ENCODE results near the gene YPEL1. TPM values are rescaled to one million over a fixed set of nuclear protein-coding genes. Genes with fewer than 3 reads are reported as not detected.

YPEL1 gene
- total RNA-seq, 1 experiment from 2014 or later: 3.1 TPM

DNA sequence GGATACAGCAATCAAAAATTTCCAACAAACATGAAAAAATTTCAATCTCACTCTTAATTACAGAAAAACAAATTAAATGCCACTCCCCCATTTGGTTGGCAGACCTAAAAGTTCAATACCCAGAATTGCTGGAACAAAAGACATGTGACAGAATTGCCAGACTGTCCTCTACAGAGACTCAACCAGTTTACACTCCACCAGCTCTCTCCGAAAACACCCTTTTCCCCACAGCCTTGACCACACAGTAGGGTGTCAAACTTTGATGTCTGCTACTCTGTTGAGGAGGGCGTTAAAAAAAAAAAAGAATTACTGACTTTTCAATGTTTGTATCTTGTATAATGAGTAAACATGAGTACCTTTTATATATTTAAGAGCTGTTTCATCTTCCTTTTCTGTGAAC is 44.7 kb upstream of the YPEL1 start:
- ChIA-PET CTCF (no interaction called here), POLR2A (no interaction called here), RAD21 (ENCODE audit: low non-redundant PET in 1 of 2, low total read pairs in 2 of 2, uncharacterized antibody in 2 of 2, unreplicated experiment in 2 of 2) (no interaction called here)
- H4K20me1 ChIP-seq (ENCODE audit: insufficient read depth): no peaks in the 10 kb centered on the region
- no peak overlapping the region for H3K27ac ChIP-seq (ENCODE audit: low read depth, low read length)
- H3K4me3 ChIP-seq (replicated peaks in 1 of 2; ENCODE audit: low read depth in 1 of 2, low read length in 2 of 2): no peak overlapping the region
- intact Hi-C loops (cut with micrococcal nuclease): no loop called here
- H3K4me2 ChIP-seq (ENCODE audit: low read length): no peak overlapping the region
- TSS peak; percentile 16 for BruUV-seq (replicated peaks)
- no peaks in the 10 kb centered on the region for H3K27me3 ChIP-seq (ENCODE audit: insufficient read depth, low read length)
- TF ChIP-seq POLR2A (IDR thresholded peaks at IDR 0.05; ENCODE audit: borderline replicate concordance, extremely low read depth, insufficient read depth, insufficient read length) (no peak), YY1 (IDR thresholded peaks at IDR 0.05; ENCODE audit: extremely low read depth, insufficient replicate concordance, low read depth, low read length) (no peak), EGR1 (IDR thresholded peaks at IDR 0.05; ENCODE audit: low read depth) (no peak), POLR2AphosphoS5 (IDR thresholded peaks at IDR 0.05; ENCODE audit: low read depth, low read length) (no peak), CBX3 (IDR thresholded peaks at IDR 0.05; ENCODE audit: low read depth) (no peak), TCF7L2 (IDR thresholded peaks at IDR 0.05; ENCODE audit: borderline replicate concordance, extremely low read depth, insufficient read depth, insufficient read length) (no peak), EZH2phosphoT487 (IDR thresholded peaks at IDR 0.05; ENCODE audit: borderline replicate concordance) (no peak), JUND (IDR thresholded peaks at IDR 0.05) (no peak), FOSL1 (IDR thresholded peaks at IDR 0.05; ENCODE audit: low read depth) (no peak), CEBPB (IDR thresholded peaks at IDR 0.05; ENCODE audit: low read depth) (no peak), SP1 (IDR thresholded peaks at IDR 0.05; ENCODE audit: low read depth) (no peak)
- TF ChIP-seq, protein P1, sequence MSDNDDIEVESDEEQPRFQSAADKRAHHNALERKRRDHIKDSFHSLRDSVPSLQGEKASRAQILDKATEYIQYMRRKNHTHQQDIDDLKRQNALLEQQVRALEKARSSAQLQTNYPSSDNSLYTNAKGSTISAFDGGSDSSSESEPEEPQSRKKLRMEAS (IDR thresholded peaks at IDR 0.05): no peak
- TF ChIP-seq, protein P2, sequence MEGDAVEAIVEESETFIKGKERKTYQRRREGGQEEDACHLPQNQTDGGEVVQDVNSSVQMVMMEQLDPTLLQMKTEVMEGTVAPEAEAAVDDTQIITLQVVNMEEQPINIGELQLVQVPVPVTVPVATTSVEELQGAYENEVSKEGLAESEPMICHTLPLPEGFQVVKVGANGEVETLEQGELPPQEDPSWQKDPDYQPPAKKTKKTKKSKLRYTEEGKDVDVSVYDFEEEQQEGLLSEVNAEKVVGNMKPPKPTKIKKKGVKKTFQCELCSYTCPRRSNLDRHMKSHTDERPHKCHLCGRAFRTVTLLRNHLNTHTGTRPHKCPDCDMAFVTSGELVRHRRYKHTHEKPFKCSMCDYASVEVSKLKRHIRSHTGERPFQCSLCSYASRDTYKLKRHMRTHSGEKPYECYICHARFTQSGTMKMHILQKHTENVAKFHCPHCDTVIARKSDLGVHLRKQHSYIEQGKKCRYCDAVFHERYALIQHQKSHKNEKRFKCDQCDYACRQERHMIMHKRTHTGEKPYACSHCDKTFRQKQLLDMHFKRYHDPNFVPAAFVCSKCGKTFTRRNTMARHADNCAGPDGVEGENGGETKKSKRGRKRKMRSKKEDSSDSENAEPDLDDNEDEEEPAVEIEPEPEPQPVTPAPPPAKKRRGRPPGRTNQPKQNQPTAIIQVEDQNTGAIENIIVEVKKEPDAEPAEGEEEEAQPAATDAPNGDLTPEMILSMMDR (IDR thresholded peaks at IDR 0.05 in 2 of 3, conservative IDR thresholded peaks at IDR 0.05 in 1 of 3; ENCODE audit: borderline replicate concordance in 1 of 3, insufficient read depth in 1 of 3, low read depth in 2 of 3, low read length in 2 of 3): no peak
- TF ChIP-seq, protein P3, sequence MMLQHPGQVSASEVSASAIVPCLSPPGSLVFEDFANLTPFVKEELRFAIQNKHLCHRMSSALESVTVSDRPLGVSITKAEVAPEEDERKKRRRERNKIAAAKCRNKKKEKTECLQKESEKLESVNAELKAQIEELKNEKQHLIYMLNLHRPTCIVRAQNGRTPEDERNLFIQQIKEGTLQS (IDR thresholded peaks at IDR 0.05): no peak
- DNase-seq (ENCODE audit: low read depth, low spot score) (no peak), ATAC-seq (no peak)
- no peak overlapping the region for H2AFZ ChIP-seq (ENCODE audit: low read depth, low read length, poor library complexity, severe bottlenecking)
- no peaks in the 10 kb centered on the region; the same call in 1 of the 2 replicates for H3K79me2 ChIP-seq (ENCODE audit: insufficient read depth, low read length)
- no peaks in the 10 kb centered on the region for H3K9me3 ChIP-seq (ENCODE audit: control insufficient read depth in 1 of 2, insufficient read depth in 1 of 2, low read depth in 1 of 2, low read length in 2 of 2)
- H3K9ac ChIP-seq (ENCODE audit: low read length): no peak overlapping the region
- no peaks in the 10 kb centered on the region for H3K4me1 ChIP-seq (ENCODE audit: control insufficient read depth in 1 of 2, insufficient read depth in 2 of 2, low read length in 2 of 2)
- H3K9me2 ChIP-seq (ENCODE audit: insufficient read depth): no peaks in the 10 kb centered on the region
- H3K36me3 ChIP-seq (ENCODE audit: control insufficient read depth in 1 of 2, insufficient read depth in 2 of 2, low read length in 2 of 2): peaks cover 3 to 4% of the 10 kb centered on the region in 2 experiments; a peak in 1 of 4 replicates
